A673 (cell line): ENCODE data around the gene ALDH1L2. TPM values are rescaled to one million over a fixed set of nuclear protein-coding genes. Genes with fewer than 3 reads are reported as not detected.

Experiments used
- BruUV-seq: library from RNA; stranded (reverse); fragments of 400-500 nt; replicated peaks from 2 replicates; lab custom pipeline; 2021; lab: Mats Ljungman, UMichigan
- CTCF ChIA-PET: fragments of 300-600 bp; sonication (Branson Sonifier 250); formaldehyde crosslinking; loops from one replicate; lab custom pipeline; 2022; ENCODE audit warnings: antibody characterized with exemption; lab: Charles Lee
- POLR2A ChIA-PET: fragments of 300-600 bp; sonication (Branson Sonifier 250); formaldehyde crosslinking; loops from one replicate; lab custom pipeline; 2022; ENCODE audit warnings: antibody characterized with exemption; ENCODE audit not compliant: low non-redundant PET; lab: Charles Lee
- DNase-seq: peaks from one replicate; pipeline ENCODE4 v3.0.0-alpha.2; 2015; ENCODE audit warnings: low spot score
- H3K27ac ChIP-seq: fragments of 200-600 bp; sonication (generic); 2 replicates; pipeline ENCODE4 v1.5.1; 2016; ENCODE audit warnings: mixed run types, low read depth, mild to moderate bottlenecking, mixed read lengths, antibody characterized with exemption, low read length; ENCODE audit not compliant: poor library complexity, severe bottlenecking
- H3K27me3 ChIP-seq: fragments of 200-600 bp; sonication (generic); replicated peaks from 2 replicates; pipeline ENCODE4 v1.6.1; 2017; ENCODE audit warnings: mixed run types, low read depth, mild to moderate bottlenecking, mixed read lengths, antibody characterized with exemption, low read length; ENCODE audit not compliant: insufficient read depth, poor library complexity
- H3K36me3 ChIP-seq: fragments of 200-600 bp; sonication (generic); 2 replicates; pipeline ENCODE4 v1.6.1; 2016; ENCODE audit warnings: mixed run types, mild to moderate bottlenecking, mixed read lengths, antibody characterized with exemption, low read length; ENCODE audit not compliant: insufficient read depth, poor library complexity, severe bottlenecking
- H3K4me1 ChIP-seq: fragments of 200-600 bp; sonication (generic); 2 replicates; pipeline ENCODE4 v1.6.1; 2017; ENCODE audit warnings: mixed run types, mild to moderate bottlenecking, mixed read lengths, antibody characterized with exemption, low read length; ENCODE audit not compliant: insufficient read depth, poor library complexity, severe bottlenecking
- H3K4me3 ChIP-seq: fragments of 200-600 bp; sonication (generic); 2 replicates; pipeline ENCODE4 v1.5.1; 2016; ENCODE audit warnings: low read depth, mixed run types, mild to moderate bottlenecking, mixed read lengths, low read length; ENCODE audit not compliant: poor library complexity, severe bottlenecking
- H3K9me3 ChIP-seq: fragments of 200-600 bp; sonication (generic); 2 replicates; pipeline ENCODE4 v1.6.1; 2016; ENCODE audit warnings: mixed run types, low read depth, mild to moderate bottlenecking, mixed read lengths, antibody characterized with exemption, low read length; ENCODE audit not compliant: poor library complexity, severe bottlenecking
- CTCF ChIP-seq: fragments of 300-800, 200-600 bp; sonication (generic); conservative IDR thresholded peaks from 2 replicates; pipeline ENCODE4 v1.5.1; 2017; ENCODE audit warnings: low read depth, mild to moderate bottlenecking, antibody characterized with exemption, low read length, moderate library complexity, mixed read lengths
- EZH2 ChIP-seq: fragments of 200-600 bp; sonication (generic); IDR thresholded peaks from 2 replicates; pipeline ENCODE4 v1.6.1; 2017; ENCODE audit warnings: borderline replicate concordance, low read depth, mild to moderate bottlenecking, mixed read lengths, antibody characterized with exemption, low read length; ENCODE audit not compliant: poor library complexity, severe bottlenecking
- intact Hi-C: fragments of 100-400 bp; cut with micrococcal nuclease; formaldehyde crosslinking; loops from one replicate; pipeline ENCODE4 v1.10.0; 2022; ENCODE audit not compliant: unreplicated experiment
- total RNA-seq: library from RNA; stranded (reverse); gene quantifications from 2 replicates; pipeline ENCODE4 v1.2.3, GENCODE V29; 2021

Gene ALDH1L2
- total RNA-seq, 1 experiment from 2014 or later, result 3.4 TPM

GRCh38 chr12:105085501-105085900 is 1.2 kb upstream of the ALDH1L2 start:
- Histone ChIP-seq H3K27me3 (no peaks in the 10 kb centered on the region), H3K27ac (no peak overlapping the region), H3K9me3 (peaks cover 6% of the 10 kb centered on the region), H3K4me3 (no peak overlapping the region), H3K4me1 (peaks cover 6% of the 10 kb centered on the region), H3K36me3 (no peaks in the 10 kb centered on the region)
- no TSS peak for BruUV-seq
- intact Hi-C loops, result no loop called here
- CTCF ChIA-PET, result interaction anchor here (0.6 kb wide), 1 partner anchor 29 kb away, joined by 3 read pairs; no protein-coding TSS in a partner anchor
- TF ChIP-seq EZH2 (no peak), CTCF (peak; percentile 50; the same call in 1 of the 2 replicates)
- peak; percentile 79 for DNase-seq
- POLR2A ChIA-PET, result interaction anchor here (0.7 to 0.9 kb wide), 2 partner anchors 129 to 782 kb away, joined by 3 to 5 read pairs; partner anchors contain the start of gene EID3

- peak overlapping the region; percentile 53 for H3K4me3 ChIP-seq
- ChIA-PET CTCF (interaction anchor here (0.5 kb wide), 1 partner anchor 715 kb away, joined by 3 read pairs; no protein-coding TSS in a partner anchor), POLR2A (no interaction called here)
- no peaks in the 10 kb centered on the region for H3K27me3 ChIP-seq
- intact Hi-C loops, result no loop called here
- H3K4me1 ChIP-seq, result peaks cover 6% of the 10 kb centered on the region
- no peaks in the 10 kb centered on the region for H3K36me3 ChIP-seq
- TF ChIP-seq EZH2 (no peak), CTCF (no peak)
- peaks cover 6% of the 10 kb centered on the region for H3K9me3 ChIP-seq
- no peak overlapping the region for H3K27ac ChIP-seq
- DNase-seq, result peak; percentile 50
- no TSS peak for BruUV-seq
Measured at GRCh38 chr12:105083551-105084105, 630 bp downstream of the ALDH1L2 start.

GRCh38 chr12:105083031-105083430 is 1.2 kb downstream of the ALDH1L2 start:
- H3K4me1 ChIP-seq, result peaks cover 6% of the 10 kb centered on the region
- no peak for DNase-seq
- H3K27me3 ChIP-seq, result no peaks in the 10 kb centered on the region
- intact Hi-C loops, result no loop called here
- H3K27ac ChIP-seq, result no peak overlapping the region
- no peaks in the 10 kb centered on the region for H3K36me3 ChIP-seq
- peak overlapping the region; percentile 53 for H3K4me3 ChIP-seq
- TF ChIP-seq EZH2 (no peak), CTCF (no peak)
- CTCF ChIA-PET, result interaction anchor here (0.5 kb wide), 1 partner anchor 714 kb away, joined by 3 read pairs; no protein-coding TSS in a partner anchor
- POLR2A ChIA-PET, result no interaction called here
- no TSS peak for BruUV-seq
- peaks cover 6% of the 10 kb centered on the region for H3K9me3 ChIP-seq
